Endothelial cell of umbilical vein (primary cell): Measurements from ENCODE around the gene DNAJC16.

ENCODE experiments used
- CTCF ChIP-seq, 2 donors: IDR thresholded peaks; 1 replicate in 1 of 2; 2 replicates in 1 of 2; pipeline ENCODE4 v1.5.1; 2011; ENCODE audit warnings: low read length in 2 of 2, mild to moderate bottlenecking in 2 of 2, moderate library complexity in 2 of 2, control low read depth in 1 of 2, inconsistent platforms in 1 of 2, low read depth in 1 of 2; ENCODE audit not compliant: insufficient read depth in 1 of 2; ENCODE audit errors: extremely low read depth in 1 of 2
- EZH2 ChIP-seq: IDR thresholded peaks from 2 replicates; pipeline ENCODE4 v1.6.1; 2012; ENCODE audit warnings: borderline replicate concordance, low read depth, mild to moderate bottlenecking, moderate library complexity, low read length, inconsistent platforms; ENCODE audit not compliant: severe bottlenecking
- FOS ChIP-seq: IDR thresholded peaks from 2 replicates; pipeline ENCODE4 v1.6.1; 2011; ENCODE audit warnings: mild to moderate bottlenecking, low read length, moderate library complexity, borderline replicate concordance; ENCODE audit not compliant: insufficient read depth
- JUN ChIP-seq: IDR thresholded peaks from 2 replicates; pipeline ENCODE4 v1.6.1; 2011; ENCODE audit warnings: borderline replicate concordance, low read depth; ENCODE audit not compliant: insufficient read length, insufficient read depth
- POLR2AphosphoS5 ChIP-seq: IDR thresholded peaks from 2 replicates; pipeline ENCODE4 v1.6.1; 2012; ENCODE audit warnings: low read depth, mild to moderate bottlenecking, control low read depth, low read length, moderate library complexity; ENCODE audit not compliant: insufficient read depth

GRCh38 chr1:15483971-15484370 lies 42.7 kb upstream of the DNAJC16 start:
- TF ChIP-seq CTCF (IDR thresholded peaks at IDR 0.05; ENCODE audit: extremely low read depth in 1 of 2, insufficient read depth in 1 of 2, low read depth in 1 of 2, low read length in 2 of 2) (no peak), EZH2 (no peak), JUN (no peak), FOS (no peak), POLR2AphosphoS5 (no peak)
